Activated B cell treated with CpG ODN at 0.5 μM for 24 hours (primary cell): ENCODE data around the gene CCL3. TPM values are rescaled to one million over a fixed set of nuclear protein-coding genes. Genes with fewer than 3 reads are reported as not detected.
A peak's percentile ranks its signal among the peaks of the same experiment; 100 is the strongest.
"Not testable (repeated sequence)": the region's sequence is repeated elsewhere in the genome, so short reads cannot be mapped to it uniquely, and the experiment has no call there.

Experiments
- ATAC-seq: fragments of 200-7000 bp; cut with Tn5 transposase; one replicate; pipeline ENCODE4 v1.10.0; 2021; ENCODE audit warnings: low read depth, mild to moderate bottlenecking, moderate library complexity
- CTCF ChIA-PET: fragments of 350-600 bp; sonication (Branson Sonifier 250); formaldehyde crosslinking; loops from one replicate; lab custom pipeline; 2021; ENCODE audit warnings: antibody characterized with exemption; lab: Charles Lee
- POLR2A ChIA-PET: fragments of 350-600 bp; sonication (Branson Sonifier 250); formaldehyde crosslinking; loops from one replicate; lab custom pipeline; 2021; ENCODE audit warnings: antibody characterized with exemption; lab: Charles Lee
- DNase-seq: peaks from one replicate; pipeline ENCODE4 v3.0.0; 2022
- H3K27ac Mint-ChIP-seq: one replicate; pipeline ENCODE4 v1.8.0; 2020; ENCODE audit warnings: mixed read lengths
- H3K27me3 Mint-ChIP-seq: one replicate; pipeline ENCODE4 v1.8.0; 2021; ENCODE audit warnings: mixed read lengths
- H3K36me3 Mint-ChIP-seq: one replicate; pipeline ENCODE4 v1.8.0; 2021; ENCODE audit warnings: low read depth, mixed read lengths
- H3K4me1 Mint-ChIP-seq: one replicate; pipeline ENCODE4 v1.8.0; 2021; ENCODE audit warnings: mixed read lengths
- H3K4me3 Mint-ChIP-seq: one replicate; pipeline ENCODE4 v1.8.0; 2020; ENCODE audit warnings: mild to moderate bottlenecking, mixed read lengths
- H3K9me3 Mint-ChIP-seq: one replicate; pipeline ENCODE4 v1.8.0; 2020; ENCODE audit warnings: mixed read lengths
- intact Hi-C: fragments of 100-400 bp; cut with micrococcal nuclease; formaldehyde crosslinking; loops from one replicate; pipeline ENCODE4 v1.15.1; 2024
- total RNA-seq: library from RNA; stranded (reverse); gene quantifications from 2 replicates; pipeline ENCODE4 v1.2.3, GENCODE V29; 2022
- TF ChIP-seq, protein P1 (sequence below): fragments of 200-600 bp; IDR thresholded peaks from one replicate; pipeline ENCODE4 v1.8.0; 2022; ENCODE audit warnings: antibody characterized with exemption, mild to moderate bottlenecking

CCL3 gene
- total RNA-seq, 1 donor from 2014 or later = 74.5 TPM

GRCh38 chr17:36095992-36096391 lies 6.0 kb upstream of the CCL3 start:
- TF ChIP-seq, protein P1, sequence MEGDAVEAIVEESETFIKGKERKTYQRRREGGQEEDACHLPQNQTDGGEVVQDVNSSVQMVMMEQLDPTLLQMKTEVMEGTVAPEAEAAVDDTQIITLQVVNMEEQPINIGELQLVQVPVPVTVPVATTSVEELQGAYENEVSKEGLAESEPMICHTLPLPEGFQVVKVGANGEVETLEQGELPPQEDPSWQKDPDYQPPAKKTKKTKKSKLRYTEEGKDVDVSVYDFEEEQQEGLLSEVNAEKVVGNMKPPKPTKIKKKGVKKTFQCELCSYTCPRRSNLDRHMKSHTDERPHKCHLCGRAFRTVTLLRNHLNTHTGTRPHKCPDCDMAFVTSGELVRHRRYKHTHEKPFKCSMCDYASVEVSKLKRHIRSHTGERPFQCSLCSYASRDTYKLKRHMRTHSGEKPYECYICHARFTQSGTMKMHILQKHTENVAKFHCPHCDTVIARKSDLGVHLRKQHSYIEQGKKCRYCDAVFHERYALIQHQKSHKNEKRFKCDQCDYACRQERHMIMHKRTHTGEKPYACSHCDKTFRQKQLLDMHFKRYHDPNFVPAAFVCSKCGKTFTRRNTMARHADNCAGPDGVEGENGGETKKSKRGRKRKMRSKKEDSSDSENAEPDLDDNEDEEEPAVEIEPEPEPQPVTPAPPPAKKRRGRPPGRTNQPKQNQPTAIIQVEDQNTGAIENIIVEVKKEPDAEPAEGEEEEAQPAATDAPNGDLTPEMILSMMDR = no peak
- no peaks in the 10 kb centered on the region for H3K9me3 Mint-ChIP-seq
- intact Hi-C loops = no loop called here
- ChIA-PET CTCF (interaction anchor here (1.8 kb wide), 1 partner anchor 53 kb away, joined by 5 read pairs; no protein-coding TSS in a partner anchor), POLR2A (interaction anchor here (1.5 kb wide), 1 partner anchor 32 kb away, joined by 3 read pairs; no protein-coding TSS in a partner anchor)
- no peaks in the 10 kb centered on the region for H3K36me3 Mint-ChIP-seq
- peaks cover 5% of the 10 kb centered on the region for H3K27me3 Mint-ChIP-seq
- peaks cover 77% of the 10 kb centered on the region for H3K4me1 Mint-ChIP-seq
- no peak for DNase-seq
- H3K27ac Mint-ChIP-seq = no peak overlapping the region
- no peak for ATAC-seq
- no peak overlapping the region for H3K4me3 Mint-ChIP-seq

GRCh38 chr17:36094746-36095145 lies 4.8 kb upstream of the CCL3 start:
- ATAC-seq (no peak), DNase-seq (no peak)
- no peaks in the 10 kb centered on the region for H3K9me3 Mint-ChIP-seq
- H3K4me3 Mint-ChIP-seq = peak overlapping the region; percentile 0
- H3K36me3 Mint-ChIP-seq = no peaks in the 10 kb centered on the region
- peak overlapping the region; percentile 1 for H3K27ac Mint-ChIP-seq
- H3K27me3 Mint-ChIP-seq = peaks cover 5% of the 10 kb centered on the region
- intact Hi-C loops = loop anchor here (5.0 kb wide), 2 partner anchors 103 to 1678 kb away; partner anchors contain the start of genes CCL3L1 and CCL3L3
- TF ChIP-seq, protein P1 = no peak
- peaks cover 81% of the 10 kb centered on the region for H3K4me1 Mint-ChIP-seq
- CTCF ChIA-PET = no interaction called here
- POLR2A ChIA-PET = no interaction called here

DNA sequence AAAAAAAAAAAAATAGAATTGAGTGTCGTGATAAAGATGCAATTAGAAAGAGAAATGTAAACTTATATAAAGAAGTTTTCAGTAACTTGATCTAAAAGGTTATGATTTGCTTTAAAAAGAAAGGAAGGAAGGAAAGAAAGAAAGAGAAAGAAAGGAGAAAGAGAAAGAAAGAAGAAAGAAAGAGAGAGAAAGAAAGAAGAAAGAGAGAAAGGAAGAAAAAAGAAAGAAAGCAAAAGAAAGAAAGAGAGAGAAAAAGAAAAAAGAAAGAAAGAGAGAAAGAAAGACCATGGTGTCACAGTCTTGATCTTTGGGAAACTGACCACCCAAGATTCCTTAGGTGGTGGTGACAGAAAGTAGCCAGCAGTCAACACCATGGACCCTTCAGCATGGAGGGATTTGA lies 4.3 kb upstream of the CCL3 start:
- no peak overlapping the region for H3K4me3 Mint-ChIP-seq
- peaks cover under 1% of the 10 kb centered on the region for H3K27me3 Mint-ChIP-seq
- peaks cover 81% of the 10 kb centered on the region for H3K4me1 Mint-ChIP-seq
- ChIA-PET CTCF (no interaction called here), POLR2A (no interaction called here)
- ATAC-seq (no peak), DNase-seq (no peak)
- TF ChIP-seq, protein P1 = no peak
- no peaks in the 10 kb centered on the region for H3K9me3 Mint-ChIP-seq
- intact Hi-C loops = loop anchor here (5.0 kb wide), 2 partner anchors 103 to 1678 kb away; partner anchors contain the start of genes CCL3L1 and CCL3L3
- peaks cover 2% of the 10 kb centered on the region for H3K36me3 Mint-ChIP-seq
- H3K27ac Mint-ChIP-seq = no peak overlapping the region

GRCh38 chr17:36092715-36093114 lies 2.8 kb upstream of the CCL3 start:
- Mint-ChIP-seq H3K4me1 (peaks cover 82% of the 10 kb centered on the region), H3K4me3 (peak overlapping the region; percentile 48), H3K27ac (peak overlapping the region; percentile 37)
- ChIA-PET CTCF (interaction anchor here (1.5 kb wide), 1 partner anchor 56 kb away, joined by 6 read pairs; no protein-coding TSS in a partner anchor), POLR2A (interaction anchor here (0.5 to 1.1 kb wide), 4 partner anchors 10 to 279 kb away, joined by 3 to 10 read pairs (median 6); partner anchors contain the start of gene CCL4)
- not testable (repeated sequence) for ATAC-seq, H3K36me3 Mint-ChIP-seq, H3K9me3 Mint-ChIP-seq, H3K27me3 Mint-ChIP-seq, DNase-seq
- intact Hi-C loops = loop anchor here (5.0 kb wide), 2 partner anchors 105 to 1680 kb away; partner anchors contain the start of genes CCL3L1 and CCL3L3

DNA sequence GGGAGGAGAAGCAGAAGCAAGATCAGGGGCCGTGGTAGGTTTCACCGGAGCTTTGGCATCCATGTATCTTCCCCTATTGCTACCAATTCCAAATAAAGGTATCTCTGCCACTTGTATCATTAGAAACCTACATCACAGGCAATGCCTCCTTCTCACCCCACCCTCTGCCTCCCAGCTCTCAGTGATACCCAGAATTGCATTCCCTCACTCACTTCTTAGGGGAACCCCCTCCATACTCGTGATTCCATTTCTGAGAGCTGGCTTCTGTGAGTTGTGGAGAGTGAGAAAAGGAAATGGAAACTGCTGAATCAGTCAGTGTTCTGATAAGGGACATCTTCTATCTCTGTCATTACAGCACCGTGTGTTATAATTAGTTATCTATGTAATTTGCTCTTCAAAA lies 2.3 kb upstream of the CCL3 start:
- Mint-ChIP-seq H3K9me3 (no peaks in the 10 kb centered on the region), H3K27ac (peak overlapping the region; percentile 37), H3K27me3 (no peaks in the 10 kb centered on the region), H3K4me3 (peak overlapping the region; percentile 48), H3K4me1 (peaks cover 82% of the 10 kb centered on the region), H3K36me3 (peaks cover 9% of the 10 kb centered on the region)
- DNase-seq = no peak
- ChIA-PET CTCF (interaction anchor here (1.5 to 3.4 kb wide), 2 partner anchors 56 to 116 kb away, joined by 6 to 13 read pairs; no protein-coding TSS in a partner anchor), POLR2A (interaction anchor here (0.5 to 1.1 kb wide), 5 partner anchors 11 to 279 kb away, joined by 3 to 10 read pairs (median 6); partner anchors contain the start of gene CCL4)
- intact Hi-C loops = loop anchor here (5.0 kb wide), 2 partner anchors 105 to 1680 kb away; partner anchors contain the start of genes CCL3L1 and CCL3L3
- TF ChIP-seq, protein P1 = no peak
- ATAC-seq = peak; percentile 7
